ENCODE results near the gene CIB2. TPM values are rescaled to one million over a fixed set of nuclear protein-coding genes. Genes with fewer than 3 reads are reported as not detected.

Gene CIB2
- total RNA-seq, 1 experiment from 2014 or later, result 0.08 TPM

DNA sequence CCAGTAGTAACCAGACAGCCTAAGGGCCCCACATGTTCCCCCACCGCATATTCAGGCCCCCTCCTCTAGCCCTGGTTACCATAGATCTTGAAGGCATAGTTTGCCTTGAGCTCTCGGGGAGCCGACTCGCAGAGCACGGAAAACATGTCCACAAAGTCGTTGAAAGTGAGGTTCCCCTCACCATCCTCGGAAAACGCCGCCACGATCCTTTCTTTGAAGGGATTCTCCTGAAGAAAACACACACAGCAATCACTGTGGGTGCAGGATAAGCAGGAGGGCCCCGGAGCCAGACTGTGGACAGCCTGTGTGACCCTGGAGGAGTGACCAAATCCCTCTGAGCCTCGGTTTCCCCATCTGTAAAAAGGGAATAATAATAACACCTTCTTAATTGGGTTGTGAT is 22.1 kb downstream of the CIB2 start:
- no peak for DNase-seq (ENCODE audit: low read depth)

DNA sequence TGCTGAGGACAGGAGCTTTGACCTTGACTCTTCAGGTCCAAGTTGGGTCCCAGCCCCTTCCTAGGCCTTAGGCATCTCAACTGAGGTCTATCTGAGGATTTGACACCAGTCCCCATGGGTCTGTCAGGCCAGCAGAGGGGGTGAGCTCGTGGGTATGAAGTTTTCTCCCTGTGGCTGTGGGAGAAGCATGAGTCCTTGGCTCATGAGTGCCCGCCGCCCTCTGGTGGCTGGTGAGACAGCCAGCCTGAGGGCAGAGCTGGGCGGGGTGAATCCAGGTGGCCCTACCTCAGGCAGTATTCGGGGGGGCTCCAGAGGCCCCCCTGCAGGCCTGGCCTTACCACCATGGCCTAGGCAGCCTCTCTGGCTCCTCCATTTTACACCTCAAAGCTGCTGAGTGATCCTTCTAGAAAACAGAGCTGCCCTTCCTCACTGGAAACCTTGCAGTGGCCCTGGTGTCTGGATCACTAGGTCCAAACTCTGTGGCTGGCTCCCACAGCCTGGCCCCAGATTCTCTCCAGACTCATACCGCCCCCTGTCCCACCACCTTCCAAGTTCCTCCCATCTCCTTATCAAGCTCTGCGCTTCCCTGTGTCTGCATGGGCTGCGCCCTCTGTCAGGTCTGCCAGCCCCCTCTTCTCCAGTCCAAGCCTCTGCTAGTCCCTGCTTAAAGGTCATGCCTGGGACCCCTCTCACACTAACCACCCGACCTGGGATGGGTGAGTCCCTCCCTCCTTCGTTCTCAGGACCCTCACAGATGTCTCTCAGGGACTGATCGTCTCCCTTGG is 22.8 kb downstream of the CIB2 start:
- DNase-seq (ENCODE audit: low read depth), result peak; percentile 72

DNA sequence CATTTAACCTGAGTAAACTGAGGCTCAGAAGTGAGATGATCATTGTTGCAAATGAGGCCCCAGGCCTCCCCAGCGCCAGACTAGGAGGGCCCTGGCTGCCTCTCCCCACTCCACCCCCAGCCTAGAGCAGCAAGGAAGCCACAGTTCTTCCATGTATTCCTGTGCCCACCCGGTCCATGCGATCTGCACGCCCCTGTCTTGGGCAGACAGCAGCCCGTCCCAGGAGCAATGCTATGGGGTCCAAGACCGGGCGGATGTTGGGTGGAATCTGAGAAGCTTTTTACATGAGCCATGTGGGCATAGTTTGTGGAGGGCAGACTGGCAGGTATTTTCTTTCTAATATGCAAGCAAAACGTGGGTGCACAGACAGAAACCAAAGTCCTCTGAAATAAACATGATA is 23.8 kb downstream of the CIB2 start:
- DNase-seq (ENCODE audit: low read depth), result no peak

DNA sequence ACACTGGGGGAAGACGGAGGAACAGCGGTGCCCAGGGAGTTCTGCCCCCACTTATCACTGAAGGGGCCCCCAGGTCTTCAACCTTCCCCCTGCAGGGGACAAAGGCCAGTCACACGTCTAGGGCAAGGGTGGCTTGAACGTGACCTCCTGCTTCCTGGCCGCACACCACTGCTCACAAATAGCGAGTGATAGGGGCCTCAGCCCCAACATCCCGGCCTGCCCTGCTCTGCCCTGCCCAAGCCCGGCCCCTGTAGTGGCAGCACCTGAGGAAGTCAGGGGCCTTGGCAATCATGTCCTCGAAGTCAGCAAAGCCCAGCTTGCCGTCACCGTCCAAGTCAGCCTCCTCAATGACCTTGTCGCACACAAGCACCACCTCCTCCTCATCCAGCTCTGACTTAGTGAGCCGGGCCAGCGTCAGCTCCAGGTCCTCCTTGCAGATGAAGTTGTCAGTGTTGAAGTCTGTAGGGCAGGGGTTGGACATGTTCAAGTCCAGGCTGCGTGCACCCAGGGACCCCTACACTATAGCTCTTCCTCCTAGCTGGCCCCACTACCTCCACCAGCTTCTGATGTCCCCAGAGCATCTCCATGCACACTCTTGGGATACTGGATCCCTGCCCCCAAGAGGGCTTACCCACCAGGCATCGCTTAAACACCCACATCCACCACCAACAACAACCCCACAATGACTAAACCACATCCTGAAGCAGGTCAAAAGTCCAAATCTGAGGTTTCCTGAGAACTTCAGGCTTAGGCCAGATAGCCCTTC is 25.6 kb downstream of the CIB2 start:
- DNase-seq (ENCODE audit: low read depth), result peak; percentile 44

DNA sequence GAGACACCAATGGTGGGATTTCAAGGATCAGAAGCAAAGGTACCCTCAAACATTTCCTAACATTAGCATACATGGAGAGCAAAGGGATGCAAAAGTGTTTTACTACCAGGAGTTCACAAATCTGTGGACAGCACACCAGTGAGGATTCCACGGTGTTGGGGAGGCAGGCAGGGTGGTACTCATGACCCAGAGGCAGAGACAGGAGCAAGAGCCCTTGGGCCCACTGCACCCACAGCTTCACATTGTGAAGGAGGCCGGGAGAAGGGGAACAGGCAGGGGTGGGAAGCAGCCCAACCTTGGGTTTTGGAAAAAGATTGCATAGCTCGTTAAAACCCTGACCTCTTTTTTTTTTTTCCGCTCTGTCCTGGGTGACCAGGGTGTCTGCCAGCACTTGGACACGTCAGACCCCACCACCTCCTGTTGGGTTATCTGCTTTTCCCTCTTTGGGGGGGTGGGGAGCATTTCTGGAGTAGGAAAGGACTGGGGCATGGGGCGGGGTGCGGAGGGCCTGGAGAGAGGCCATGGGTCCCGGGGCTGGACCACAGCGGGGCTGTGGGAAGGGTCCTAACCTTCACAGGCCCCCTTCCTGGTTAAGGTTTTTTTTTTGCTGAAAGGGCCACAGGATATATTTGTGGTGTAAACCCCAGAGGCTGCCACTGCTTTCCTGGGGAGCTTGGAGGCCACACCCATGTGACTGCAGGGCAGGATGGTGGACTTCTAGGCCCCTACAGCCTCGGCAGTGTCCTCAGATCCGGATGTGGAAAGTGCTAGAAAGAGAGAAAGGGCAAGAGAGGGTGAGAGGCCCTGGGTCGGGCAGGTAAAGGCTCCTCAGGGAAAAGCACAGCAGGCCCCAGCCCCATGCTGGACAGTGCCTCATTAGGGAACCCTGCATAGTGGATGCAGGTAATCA is 26.4 kb downstream of the CIB2 start:
- no peak for DNase-seq (ENCODE audit: low read depth)

DNA sequence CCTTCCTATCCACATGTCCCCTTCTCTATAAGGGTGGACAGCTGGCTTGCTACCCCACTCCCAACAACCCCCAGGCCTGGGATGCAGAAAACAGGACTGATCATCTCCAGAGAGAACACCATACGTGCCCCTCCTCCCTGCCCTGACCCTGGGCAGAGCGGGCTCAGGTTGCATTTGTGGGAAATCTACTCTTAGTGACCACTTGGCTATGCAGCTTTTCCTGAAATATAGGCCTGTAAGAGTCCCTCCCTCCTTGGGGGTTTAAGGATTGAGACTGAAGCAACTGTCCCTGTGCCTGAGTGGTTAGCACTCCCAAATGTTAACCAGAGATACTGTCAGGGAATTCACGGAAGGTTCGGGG is 27.1 kb downstream of the CIB2 start:
- no peak for DNase-seq (ENCODE audit: low read depth)

DNA sequence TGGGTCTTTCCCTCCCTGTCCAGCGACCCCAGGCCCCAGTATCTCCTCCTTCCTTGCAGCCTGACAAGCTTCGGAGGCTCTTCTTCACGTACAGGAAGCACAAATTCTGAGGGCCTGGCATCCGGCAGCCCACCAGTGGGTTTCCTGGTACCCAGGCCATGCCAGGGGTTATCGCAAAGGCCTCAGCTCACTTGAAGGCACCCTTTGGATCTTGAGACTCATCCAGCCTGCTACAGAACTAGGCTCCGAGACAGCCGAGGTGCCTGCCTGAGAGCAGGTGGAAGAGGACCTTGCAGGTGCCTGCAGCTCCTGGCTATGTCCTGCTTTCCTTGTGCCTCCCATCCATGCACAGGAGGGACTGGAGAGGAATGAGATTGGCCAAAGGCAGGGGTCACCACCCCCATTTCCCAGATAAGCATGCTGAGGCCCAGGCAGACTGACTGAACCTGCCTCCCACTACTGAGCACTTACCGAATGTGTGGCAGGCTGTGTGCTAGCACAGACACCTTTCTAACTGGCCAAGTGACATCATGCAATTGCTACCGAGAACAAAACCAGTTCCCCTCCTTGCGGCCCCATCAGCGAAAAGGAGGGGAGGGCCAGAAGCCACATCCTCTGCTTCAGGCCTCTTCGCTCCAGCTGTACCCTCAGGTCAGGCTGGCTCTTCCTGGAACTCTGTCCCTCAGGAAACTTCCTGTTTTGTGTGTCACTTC is 27.7 kb downstream of the CIB2 start:
- DNase-seq (ENCODE audit: low read depth), result no peak

DNA sequence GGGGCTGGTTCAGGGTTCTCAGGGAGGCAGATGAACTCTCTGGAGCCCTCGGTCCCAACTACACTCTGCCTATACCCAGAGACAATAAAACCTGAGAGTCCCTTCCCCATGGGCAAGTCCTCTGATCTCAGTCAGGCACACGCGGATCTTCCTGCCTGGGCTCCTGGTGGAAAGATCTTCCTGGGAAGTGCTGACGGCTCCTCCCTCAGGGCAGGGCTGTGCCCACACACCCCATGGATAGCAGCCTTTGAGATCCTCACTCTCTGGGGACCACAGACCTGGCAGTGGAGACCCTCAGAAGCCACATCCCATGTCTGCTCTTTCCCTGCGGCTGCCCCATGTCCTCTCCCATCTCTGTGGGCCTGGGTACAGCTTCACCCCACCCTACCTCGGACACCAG is 28.5 kb downstream of the CIB2 start:
- DNase-seq (ENCODE audit: low read depth), result no peak

DNA sequence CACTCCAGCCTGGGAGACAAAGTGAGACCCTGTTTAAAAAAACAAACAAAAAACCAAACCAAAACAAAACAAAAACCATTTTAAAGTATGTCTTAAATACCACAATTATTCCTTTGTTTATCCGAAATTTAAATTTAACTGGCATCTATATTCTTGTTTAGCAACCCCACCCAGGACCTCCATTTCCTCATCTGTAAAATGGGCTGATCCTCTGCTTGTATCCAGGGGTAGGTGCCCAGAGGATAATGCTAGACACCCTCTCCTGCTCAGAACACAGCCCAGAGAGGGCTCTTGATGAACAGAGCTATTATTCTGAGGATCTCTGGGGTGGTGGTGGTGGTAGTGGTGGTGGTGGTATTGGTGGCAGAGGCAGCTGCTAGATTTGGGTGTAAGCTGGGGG is 29.0 kb downstream of the CIB2 start:
- DNase-seq (ENCODE audit: low read depth), result no peak

DNA sequence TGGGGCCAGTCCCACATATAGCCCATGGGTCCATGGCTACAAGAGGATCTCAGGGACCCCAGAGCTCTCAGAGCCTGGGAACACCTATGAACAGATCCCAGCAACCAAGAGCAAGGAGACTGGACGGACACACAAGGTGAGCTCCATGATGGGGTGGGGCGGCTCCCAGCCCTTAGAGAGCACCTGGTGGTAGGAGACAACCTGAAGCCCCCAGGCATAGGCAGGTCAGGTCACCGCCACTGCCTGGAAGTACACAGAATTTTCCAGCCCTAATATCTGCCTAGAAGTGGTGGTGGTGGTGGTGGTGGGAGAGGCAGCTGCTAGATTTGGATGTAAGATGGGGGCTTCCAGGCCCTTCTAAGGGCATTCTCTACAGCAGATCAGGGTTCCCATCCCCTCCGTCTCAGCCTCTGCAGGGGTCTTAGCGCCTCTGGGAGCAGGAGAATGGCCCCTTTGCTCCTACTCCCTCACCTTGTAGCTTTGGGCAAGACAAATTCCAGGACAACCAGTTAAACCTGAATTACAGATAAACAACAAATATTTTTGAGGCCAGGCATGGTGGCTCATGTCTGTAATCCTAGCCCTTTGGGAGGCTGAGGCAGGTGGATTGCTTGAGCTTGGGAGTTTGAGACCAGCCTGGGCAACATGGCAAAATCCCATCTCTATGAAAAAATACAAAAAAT is 29.7 kb downstream of the CIB2 start:
- DNase-seq (ENCODE audit: low read depth), result no peak

DNA sequence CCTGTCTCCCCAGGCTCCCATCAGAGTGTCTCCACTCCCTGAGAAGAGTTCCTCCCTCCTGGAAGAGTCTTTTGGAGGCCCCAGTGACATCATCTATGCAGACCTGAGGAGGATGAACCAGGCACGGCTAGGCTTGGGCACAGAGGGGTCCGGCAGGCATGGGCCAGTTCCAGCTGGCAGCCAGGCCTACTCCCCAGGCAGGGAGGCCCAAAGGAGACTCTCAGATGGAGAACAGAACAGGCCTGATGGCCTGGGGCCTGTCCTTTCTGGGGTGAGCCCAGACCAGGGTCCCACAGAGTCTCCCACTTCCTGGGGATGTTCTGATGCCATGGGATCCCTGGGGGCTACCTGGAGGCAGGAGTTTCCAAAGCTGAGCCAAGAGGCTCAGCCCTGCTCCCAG is 30.4 kb downstream of the CIB2 start:
- no peak for DNase-seq (ENCODE audit: low read depth)

DNA sequence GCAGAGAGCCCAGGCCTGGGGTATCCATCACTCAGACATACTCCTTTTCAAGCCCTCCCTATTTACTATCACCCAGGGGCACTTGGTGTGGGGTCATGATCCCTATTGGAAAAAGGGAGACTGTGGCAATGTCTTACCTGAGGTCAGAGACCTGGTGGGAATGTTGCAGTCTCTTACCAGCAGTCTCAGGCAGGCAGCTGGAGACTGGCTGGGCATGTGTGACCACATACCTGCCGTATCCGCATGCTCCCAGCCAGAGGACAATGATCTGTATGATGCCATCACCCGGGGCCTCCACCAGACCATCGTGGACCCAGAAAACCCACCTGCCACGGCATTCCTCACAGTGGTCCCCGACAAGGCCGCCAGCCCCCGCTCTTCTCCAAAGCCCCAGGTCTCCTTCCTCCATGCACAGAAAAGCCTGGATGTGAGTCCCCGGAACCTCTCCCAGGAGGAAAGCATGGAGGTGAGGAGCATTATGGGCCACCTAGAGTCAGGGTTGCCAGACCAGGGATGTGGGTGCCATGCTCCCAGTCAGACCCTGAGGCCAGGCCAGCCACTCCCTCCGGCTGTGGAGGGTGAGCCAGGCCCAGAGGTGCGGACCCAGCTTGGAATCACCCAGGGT is 33.0 kb downstream of the CIB2 start:
- DNase-seq (ENCODE audit: low read depth), result no peak

DNA sequence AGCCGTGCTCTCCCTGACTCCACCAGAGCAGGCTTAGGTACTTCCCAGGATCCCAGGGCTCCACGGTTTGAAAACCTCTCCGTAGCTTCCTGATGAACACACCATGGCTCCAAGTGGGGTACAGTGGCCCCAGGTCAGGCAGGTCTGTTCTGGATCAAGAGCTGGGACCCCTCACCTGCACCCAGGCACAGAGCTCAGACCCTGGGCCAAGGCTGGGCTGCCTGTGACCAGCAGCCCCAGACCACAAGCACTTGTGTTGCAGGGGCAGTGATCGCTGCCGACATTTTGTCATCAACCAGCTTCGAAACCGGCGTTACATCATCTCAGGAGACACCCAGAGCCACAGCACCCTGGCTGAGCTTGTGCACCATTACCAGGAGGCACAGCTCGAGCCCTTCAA is 33.6 kb downstream of the CIB2 start:
- no peak for DNase-seq (ENCODE audit: low read depth)

DNA sequence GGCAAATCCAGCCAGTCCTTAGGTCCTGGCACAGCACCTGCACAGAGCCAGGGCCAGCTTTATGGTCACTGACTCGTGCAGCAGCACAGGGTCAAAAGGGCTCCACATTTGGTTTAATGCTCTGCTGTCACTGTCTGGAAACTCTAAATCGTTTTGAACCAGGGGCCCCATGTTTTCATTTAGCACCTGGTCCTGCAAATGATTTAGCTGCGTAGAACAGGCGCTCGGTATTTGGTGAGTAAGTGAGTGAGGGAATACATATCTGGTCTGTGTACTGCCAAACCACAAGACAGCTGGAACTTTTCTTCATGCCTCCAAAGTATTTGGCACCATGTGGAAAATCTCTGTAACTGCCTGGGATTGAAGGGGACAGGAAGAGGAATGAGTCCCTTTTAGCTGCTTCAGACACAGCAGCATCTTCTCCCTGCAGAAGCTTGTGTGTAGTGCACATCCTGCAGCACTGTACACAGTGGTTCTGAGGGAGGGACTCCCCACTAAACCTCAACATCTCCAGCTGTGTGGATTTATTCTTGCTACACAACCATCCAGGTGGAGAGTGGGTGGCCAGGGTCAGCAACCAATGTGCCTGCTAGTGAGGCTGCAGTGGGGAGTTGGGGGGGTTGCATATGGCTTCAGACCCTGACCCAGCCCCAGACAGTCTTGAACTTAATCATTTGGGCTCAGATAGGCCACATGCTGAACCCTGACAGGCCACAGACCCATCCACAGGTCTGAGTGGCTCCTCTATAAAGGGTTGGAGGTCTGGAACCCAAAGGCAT is 37.8 kb downstream of the CIB2 start:
- DNase-seq (ENCODE audit: low read depth), result peak; percentile 27

DNA sequence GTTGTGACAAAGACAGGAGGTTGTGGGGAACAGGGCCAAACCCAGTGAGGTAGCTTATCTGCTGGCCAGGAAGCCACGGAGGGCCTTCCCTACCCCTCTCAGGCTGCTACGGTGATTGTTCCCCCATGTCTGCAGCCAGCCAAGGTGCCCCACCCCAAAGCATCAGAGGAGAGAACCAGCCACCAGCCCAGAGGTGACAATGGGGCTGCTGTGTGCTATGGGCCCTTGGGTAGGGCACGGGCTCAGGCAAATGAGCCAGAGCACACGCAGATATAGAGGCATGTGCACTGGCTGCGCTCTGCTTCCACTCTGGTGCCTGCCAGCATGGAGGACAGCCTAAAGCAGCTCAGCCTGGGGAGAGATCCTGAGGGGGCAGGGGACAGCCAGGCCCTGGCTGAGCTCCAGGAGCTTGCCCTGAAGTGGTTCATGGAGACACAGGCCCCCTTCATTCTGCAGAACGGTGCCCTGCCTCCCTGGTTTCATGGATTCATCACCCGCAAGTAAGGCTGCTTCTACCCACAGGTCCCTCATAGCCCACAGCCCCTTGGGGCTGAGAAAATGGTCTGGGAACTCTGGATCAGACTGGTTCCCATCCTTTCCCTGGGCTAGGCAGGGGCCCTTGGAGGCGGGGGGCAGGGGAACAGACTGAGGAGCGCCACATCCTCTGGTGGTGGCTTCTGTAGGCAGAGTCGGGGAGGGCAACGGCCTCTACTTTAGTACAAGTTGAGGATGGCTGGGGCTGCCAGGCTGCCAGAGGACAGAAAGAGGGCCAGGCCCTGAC is 38.8 kb downstream of the CIB2 start, which contains the start of gene SH2D7:
TSS of gene SH2D7 (plus strand) at position 301 of the 781 bp plus-strand sequence. CDS start at position 325, 24 bp downstream.
- no peak for DNase-seq (ENCODE audit: low read depth)

DNA sequence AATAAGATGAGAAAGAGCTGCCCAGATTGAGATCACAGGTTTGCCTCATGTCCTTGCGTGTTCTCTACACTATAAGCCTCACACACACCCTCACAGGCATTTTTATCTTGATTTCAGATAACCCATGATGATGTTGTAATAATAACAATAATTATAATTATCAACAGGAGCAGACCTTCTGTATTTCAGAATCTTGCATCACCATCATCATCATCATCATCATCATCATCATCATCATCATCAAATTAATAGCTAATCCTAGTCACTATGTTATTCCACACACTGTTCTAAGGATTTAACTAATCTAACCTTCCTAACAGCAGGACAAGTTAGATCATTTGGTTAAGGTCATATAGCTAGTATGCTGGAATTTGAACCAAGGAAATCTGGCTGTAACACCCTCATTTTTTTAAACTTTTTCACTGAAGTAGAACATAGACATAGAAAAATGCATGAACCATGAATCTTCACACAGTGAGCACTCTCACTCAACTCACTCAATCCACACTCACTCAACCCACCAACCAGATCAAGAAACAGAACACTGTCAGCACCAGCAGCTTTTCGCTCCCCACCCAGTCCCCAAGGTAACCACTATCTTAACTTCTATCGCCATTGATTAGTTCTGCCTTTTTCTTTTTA is 40.7 kb downstream of the CIB2 start:
- no peak for DNase-seq (ENCODE audit: low read depth)

DNA sequence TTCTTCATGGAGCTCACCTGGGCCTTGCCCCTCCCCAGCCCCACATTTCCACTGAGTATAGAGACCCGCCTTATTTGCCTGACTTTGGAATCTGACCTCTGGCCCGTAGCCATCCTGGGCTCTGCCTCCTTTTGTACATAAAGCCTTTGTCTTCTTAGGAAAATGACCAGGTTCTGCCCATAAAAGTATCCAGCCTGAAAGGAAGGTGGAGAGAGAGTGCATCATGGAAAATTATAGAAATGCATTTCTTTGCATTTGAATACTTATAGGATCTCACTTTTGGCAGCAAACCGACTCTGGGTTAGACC is 42.5 kb downstream of the CIB2 start:
- no peak for DNase-seq (ENCODE audit: low read depth)

Data from HT1080 (cell line).